WTC11 (cell line): Measurements from ENCODE around the gene LAGE3.

Experiments used
- ATF3 ChIP-seq: sonication (generic); formaldehyde crosslinking; conservative IDR thresholded peaks from 2 replicates; pipeline ENCODE4 v1.8.1; 2022; ENCODE audit warnings: mild to moderate bottlenecking, missing genetic modification reagents
- HMGXB4 ChIP-seq: sonication (generic); formaldehyde crosslinking; IDR thresholded peaks from 2 replicates; pipeline ENCODE4 v1.8.1; 2023; ENCODE audit warnings: mild to moderate bottlenecking, moderate library complexity, missing genetic modification reagents
- NR3C1 ChIP-seq: sonication (generic); formaldehyde crosslinking; conservative IDR thresholded peaks from 2 replicates; pipeline ENCODE4 v1.8.1; 2023; ENCODE audit warnings: low read depth, mild to moderate bottlenecking, missing genetic modification reagents
- OVOL2 ChIP-seq: fragments of 250-450 bp; sonication (Bioruptor Pico); IDR thresholded peaks from 2 replicates; pipeline ENCODE4 v1.9.0; 2021; ENCODE audit warnings: mild to moderate bottlenecking, borderline replicate concordance
- SMAD4 ChIP-seq: sonication (generic); formaldehyde crosslinking; IDR thresholded peaks from 2 replicates; pipeline ENCODE4 v1.8.0; 2022; ENCODE audit warnings: mild to moderate bottlenecking, missing genetic modification reagents
- SP1 ChIP-seq: sonication (generic); formaldehyde crosslinking; conservative IDR thresholded peaks from 2 replicates; pipeline ENCODE4 v1.8.1; 2022; ENCODE audit warnings: missing genetic modification reagents
- TEAD4 ChIP-seq: sonication (generic); formaldehyde crosslinking; IDR thresholded peaks from 2 replicates; pipeline ENCODE4 v1.8.0; 2022; ENCODE audit warnings: mild to moderate bottlenecking, missing genetic modification reagents
- TF ChIP-seq, protein P1 (sequence below): sonication (generic); formaldehyde crosslinking; IDR thresholded peaks from 2 replicates; pipeline ENCODE4 v1.8.0; 2022; ENCODE audit warnings: mild to moderate bottlenecking, missing genetic modification reagents
- TF ChIP-seq, protein P2 (sequence below): fragments of 200-600 bp; IDR thresholded peaks from 2 replicates; pipeline ENCODE4 v1.8.0; 2022; ENCODE audit warnings: antibody characterized with exemption
- TF ChIP-seq, protein P3 (sequence below): sonication (generic); formaldehyde crosslinking; IDR thresholded peaks from 2 replicates; pipeline ENCODE4 v1.8.1; 2023; ENCODE audit warnings: mild to moderate bottlenecking, missing genetic modification reagents

DNA sequence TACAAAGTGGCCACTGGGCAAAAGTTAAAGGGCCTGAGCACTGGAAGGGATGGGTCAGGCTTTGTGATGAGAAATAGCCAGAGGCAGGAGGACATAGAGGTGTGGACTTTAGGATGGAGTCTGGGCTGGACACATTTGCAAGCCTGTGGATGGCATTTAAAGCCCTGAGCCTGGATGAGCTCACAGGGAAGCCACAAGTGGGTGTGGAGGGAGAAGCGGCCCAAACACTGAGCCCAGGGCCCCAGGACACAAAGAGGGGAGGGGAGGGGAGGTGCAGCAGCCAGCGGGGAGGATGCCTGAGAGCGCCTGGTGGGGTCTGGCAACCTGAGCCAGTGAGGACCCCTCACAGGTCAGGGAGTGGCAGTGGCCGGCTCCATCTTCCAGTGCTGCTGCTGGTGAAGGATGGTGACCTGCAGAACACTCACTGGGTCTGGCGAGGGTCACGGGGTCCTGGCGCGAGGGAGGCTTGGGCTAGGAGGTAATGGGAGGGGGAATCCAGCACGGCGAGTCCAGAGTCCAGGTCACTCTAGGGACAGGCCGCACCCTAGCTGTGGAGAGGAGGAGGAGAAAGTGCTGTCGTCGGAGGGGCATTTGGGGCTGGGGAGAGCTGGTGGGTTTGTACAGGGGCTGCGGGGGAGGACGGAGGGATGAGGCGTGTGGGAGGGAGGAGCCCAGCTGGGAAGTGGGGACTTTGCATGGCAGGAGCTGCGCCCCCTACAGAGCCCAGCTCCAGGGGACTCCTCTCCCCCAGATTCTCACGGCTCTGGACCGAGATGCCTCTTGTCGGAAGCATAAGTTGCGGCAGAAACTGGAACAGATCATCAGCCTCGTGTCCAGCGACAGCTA lies 7.0 kb downstream of the LAGE3 start:
- TF ChIP-seq, protein P1, sequence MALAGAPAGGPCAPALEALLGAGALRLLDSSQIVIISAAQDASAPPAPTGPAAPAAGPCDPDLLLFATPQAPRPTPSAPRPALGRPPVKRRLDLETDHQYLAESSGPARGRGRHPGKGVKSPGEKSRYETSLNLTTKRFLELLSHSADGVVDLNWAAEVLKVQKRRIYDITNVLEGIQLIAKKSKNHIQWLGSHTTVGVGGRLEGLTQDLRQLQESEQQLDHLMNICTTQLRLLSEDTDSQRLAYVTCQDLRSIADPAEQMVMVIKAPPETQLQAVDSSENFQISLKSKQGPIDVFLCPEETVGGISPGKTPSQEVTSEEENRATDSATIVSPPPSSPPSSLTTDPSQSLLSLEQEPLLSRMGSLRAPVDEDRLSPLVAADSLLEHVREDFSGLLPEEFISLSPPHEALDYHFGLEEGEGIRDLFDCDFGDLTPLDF (CRISPR knock-in tag) = no peak
- TF ChIP-seq, protein P2, sequence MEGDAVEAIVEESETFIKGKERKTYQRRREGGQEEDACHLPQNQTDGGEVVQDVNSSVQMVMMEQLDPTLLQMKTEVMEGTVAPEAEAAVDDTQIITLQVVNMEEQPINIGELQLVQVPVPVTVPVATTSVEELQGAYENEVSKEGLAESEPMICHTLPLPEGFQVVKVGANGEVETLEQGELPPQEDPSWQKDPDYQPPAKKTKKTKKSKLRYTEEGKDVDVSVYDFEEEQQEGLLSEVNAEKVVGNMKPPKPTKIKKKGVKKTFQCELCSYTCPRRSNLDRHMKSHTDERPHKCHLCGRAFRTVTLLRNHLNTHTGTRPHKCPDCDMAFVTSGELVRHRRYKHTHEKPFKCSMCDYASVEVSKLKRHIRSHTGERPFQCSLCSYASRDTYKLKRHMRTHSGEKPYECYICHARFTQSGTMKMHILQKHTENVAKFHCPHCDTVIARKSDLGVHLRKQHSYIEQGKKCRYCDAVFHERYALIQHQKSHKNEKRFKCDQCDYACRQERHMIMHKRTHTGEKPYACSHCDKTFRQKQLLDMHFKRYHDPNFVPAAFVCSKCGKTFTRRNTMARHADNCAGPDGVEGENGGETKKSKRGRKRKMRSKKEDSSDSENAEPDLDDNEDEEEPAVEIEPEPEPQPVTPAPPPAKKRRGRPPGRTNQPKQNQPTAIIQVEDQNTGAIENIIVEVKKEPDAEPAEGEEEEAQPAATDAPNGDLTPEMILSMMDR = no peak
- TF ChIP-seq HMGXB4 (CRISPR knock-in tag) (no peak), SMAD4 (CRISPR knock-in tag) (no peak), ATF3 (CRISPR knock-in tag) (no peak), TEAD4 (CRISPR knock-in tag) (no peak), SP1 (CRISPR knock-in tag) (no peak), OVOL2 (CRISPR knock-in tag) (no peak), NR3C1 (CRISPR knock-in tag) (no peak)
- TF ChIP-seq, protein P3, sequence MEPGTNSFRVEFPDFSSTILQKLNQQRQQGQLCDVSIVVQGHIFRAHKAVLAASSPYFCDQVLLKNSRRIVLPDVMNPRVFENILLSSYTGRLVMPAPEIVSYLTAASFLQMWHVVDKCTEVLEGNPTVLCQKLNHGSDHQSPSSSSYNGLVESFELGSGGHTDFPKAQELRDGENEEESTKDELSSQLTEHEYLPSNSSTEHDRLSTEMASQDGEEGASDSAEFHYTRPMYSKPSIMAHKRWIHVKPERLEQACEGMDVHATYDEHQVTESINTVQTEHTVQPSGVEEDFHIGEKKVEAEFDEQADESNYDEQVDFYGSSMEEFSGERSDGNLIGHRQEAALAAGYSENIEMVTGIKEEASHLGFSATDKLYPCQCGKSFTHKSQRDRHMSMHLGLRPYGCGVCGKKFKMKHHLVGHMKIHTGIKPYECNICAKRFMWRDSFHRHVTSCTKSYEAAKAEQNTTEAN (CRISPR knock-in tag) = no peak
